ENCODE results near the gene C5AR1.

GRCh38 chr19:47284324-47284899, 25.2 kb upstream of the C5AR1 start:
- no peak for TF ChIP-seq POLR2AphosphoS5 (IDR thresholded peaks at IDR 0.05; ENCODE audit: borderline replicate concordance, low read depth, low read length)
- TF ChIP-seq EZH2 (IDR thresholded peaks at IDR 0.05) = no peak
- TF ChIP-seq FOXP2 (optimal IDR thresholded peaks at IDR 0.05; ENCODE audit: control extremely low read depth, extremely low read length, insufficient read depth) = no peak
